Ishikawa (cell line): ENCODE data around the gene LRP1.

Experiments
- CEBPB ChIP-seq: IDR thresholded peaks from 2 replicates; pipeline ENCODE4 v1.6.1; 2012
- CREB1 ChIP-seq: IDR thresholded peaks from 2 replicates; pipeline ENCODE4 v1.6.1; 2012; ENCODE audit warnings: low read depth
- EGR1 ChIP-seq: IDR thresholded peaks from 2 replicates; pipeline ENCODE4 v1.6.1; 2012
- EP300 ChIP-seq: IDR thresholded peaks from 2 replicates; pipeline ENCODE4 v1.6.1; 2012; ENCODE audit warnings: borderline replicate concordance
- NFIC ChIP-seq: IDR thresholded peaks from 2 replicates; pipeline ENCODE4 v1.6.1; 2012
- RAD21 ChIP-seq: IDR thresholded peaks from 2 replicates; pipeline ENCODE4 v1.6.1; 2012; ENCODE audit warnings: low read depth
- TAF1 ChIP-seq: IDR thresholded peaks from 2 replicates; pipeline ENCODE4 v1.6.1; 2012; ENCODE audit warnings: low read depth, mild to moderate bottlenecking
- TCF12 ChIP-seq: IDR thresholded peaks from 2 replicates; pipeline ENCODE4 v1.6.1; 2012; ENCODE audit warnings: low read depth
- TEAD4 ChIP-seq: IDR thresholded peaks from 2 replicates; pipeline ENCODE4 v1.6.1; 2012
- USF1 ChIP-seq: IDR thresholded peaks from 2 replicates; pipeline ENCODE4 v1.6.1; 2012
- YY1 ChIP-seq: IDR thresholded peaks from 2 replicates; pipeline ENCODE4 v1.6.1; 2012; ENCODE audit warnings: low read depth
- ZBTB7A ChIP-seq: IDR thresholded peaks from 2 replicates; pipeline ENCODE4 v1.6.1; 2012; ENCODE audit warnings: low read depth
- TF ChIP-seq, protein P1 (sequence below): IDR thresholded peaks from 2 replicates; pipeline ENCODE4 v1.6.1; 2012; ENCODE audit warnings: low read depth, mild to moderate bottlenecking
- TF ChIP-seq, protein P2 (sequence below): IDR thresholded peaks from 2 replicates; pipeline ENCODE4 v1.6.1; 2012

The LRP1 gene

GRCh38 chr12:57182918-57183575 lies 54.8 kb downstream of the LRP1 start:
- TF ChIP-seq NFIC (no peak), RAD21 (peak; percentile 97)

- TF ChIP-seq, protein P1, sequence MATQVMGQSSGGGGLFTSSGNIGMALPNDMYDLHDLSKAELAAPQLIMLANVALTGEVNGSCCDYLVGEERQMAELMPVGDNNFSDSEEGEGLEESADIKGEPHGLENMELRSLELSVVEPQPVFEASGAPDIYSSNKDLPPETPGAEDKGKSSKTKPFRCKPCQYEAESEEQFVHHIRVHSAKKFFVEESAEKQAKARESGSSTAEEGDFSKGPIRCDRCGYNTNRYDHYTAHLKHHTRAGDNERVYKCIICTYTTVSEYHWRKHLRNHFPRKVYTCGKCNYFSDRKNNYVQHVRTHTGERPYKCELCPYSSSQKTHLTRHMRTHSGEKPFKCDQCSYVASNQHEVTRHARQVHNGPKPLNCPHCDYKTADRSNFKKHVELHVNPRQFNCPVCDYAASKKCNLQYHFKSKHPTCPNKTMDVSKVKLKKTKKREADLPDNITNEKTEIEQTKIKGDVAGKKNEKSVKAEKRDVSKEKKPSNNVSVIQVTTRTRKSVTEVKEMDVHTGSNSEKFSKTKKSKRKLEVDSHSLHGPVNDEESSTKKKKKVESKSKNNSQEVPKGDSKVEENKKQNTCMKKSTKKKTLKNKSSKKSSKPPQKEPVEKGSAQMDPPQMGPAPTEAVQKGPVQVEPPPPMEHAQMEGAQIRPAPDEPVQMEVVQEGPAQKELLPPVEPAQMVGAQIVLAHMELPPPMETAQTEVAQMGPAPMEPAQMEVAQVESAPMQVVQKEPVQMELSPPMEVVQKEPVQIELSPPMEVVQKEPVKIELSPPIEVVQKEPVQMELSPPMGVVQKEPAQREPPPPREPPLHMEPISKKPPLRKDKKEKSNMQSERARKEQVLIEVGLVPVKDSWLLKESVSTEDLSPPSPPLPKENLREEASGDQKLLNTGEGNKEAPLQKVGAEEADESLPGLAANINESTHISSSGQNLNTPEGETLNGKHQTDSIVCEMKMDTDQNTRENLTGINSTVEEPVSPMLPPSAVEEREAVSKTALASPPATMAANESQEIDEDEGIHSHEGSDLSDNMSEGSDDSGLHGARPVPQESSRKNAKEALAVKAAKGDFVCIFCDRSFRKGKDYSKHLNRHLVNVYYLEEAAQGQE = no peak
- TF ChIP-seq NFIC = no peak
- TF ChIP-seq CEBPB = no peak
- TF ChIP-seq YY1 = no peak
- no peak for TF ChIP-seq ZBTB7A
- no peak for TF ChIP-seq CREB1
- no peak for TF ChIP-seq EGR1
- TF ChIP-seq, protein P2, sequence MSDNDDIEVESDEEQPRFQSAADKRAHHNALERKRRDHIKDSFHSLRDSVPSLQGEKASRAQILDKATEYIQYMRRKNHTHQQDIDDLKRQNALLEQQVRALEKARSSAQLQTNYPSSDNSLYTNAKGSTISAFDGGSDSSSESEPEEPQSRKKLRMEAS = no peak
- no peak for TF ChIP-seq TCF12
- TF ChIP-seq TEAD4 = no peak
- TF ChIP-seq TAF1 = no peak
These were observed 55.8 kb downstream of the LRP1 start for GRCh38 chr12:57183939-57184725.

DNA sequence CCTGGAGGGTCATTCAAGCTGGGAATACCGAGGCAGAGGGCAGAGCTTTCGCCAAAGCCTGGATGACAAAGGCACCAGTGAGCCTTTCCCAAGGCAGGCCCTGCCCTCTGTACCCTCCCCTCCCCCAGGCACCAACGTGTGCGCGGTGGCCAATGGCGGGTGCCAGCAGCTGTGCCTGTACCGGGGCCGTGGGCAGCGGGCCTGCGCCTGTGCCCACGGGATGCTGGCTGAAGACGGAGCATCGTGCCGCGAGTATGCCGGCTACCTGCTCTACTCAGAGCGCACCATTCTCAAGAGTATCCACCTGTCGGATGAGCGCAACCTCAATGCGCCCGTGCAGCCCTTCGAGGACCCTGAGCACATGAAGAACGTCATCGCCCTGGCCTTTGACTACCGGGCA lies 57.1 kb downstream of the LRP1 start:
- TF ChIP-seq ZBTB7A = no peak
- no peak for TF ChIP-seq NFIC
- no peak for TF ChIP-seq RAD21
- no peak for TF ChIP-seq USF1
- no peak for TF ChIP-seq EGR1
- no peak for TF ChIP-seq CREB1
- no peak for TF ChIP-seq TEAD4
- no peak for TF ChIP-seq EP300
- no peak for TF ChIP-seq TAF1
- TF ChIP-seq CEBPB = no peak
- TF ChIP-seq TCF12 = no peak
- TF ChIP-seq, protein P1 = no peak
- no peak for TF ChIP-seq YY1
- TF ChIP-seq, protein P2 = no peak

GRCh38 chr12:57185906-57186508 lies 57.7 kb downstream of the LRP1 start:
- TF ChIP-seq TAF1 = no peak
- TF ChIP-seq CREB1 = no peak
- no peak for TF ChIP-seq EGR1
- TF ChIP-seq EP300 = no peak
- TF ChIP-seq TEAD4 = no peak
- no peak for TF ChIP-seq ZBTB7A
- TF ChIP-seq, protein P1 = no peak
- TF ChIP-seq TCF12 = no peak
- TF ChIP-seq USF1 = no peak
